Measurements from ENCODE around the gene RRM1. TPM values are rescaled to one million over a fixed set of nuclear protein-coding genes. Genes with fewer than 3 reads are reported as not detected.
"Not testable (repeated sequence)": the region's sequence is repeated elsewhere in the genome, so short reads cannot be mapped to it uniquely, and the experiment has no call there.

The RRM1 gene
- total RNA-seq, 1 experiment from 2014 or later = 88.8 TPM

GRCh38 chr11:4167758-4168157 lies 73.2 kb downstream of the RRM1 start (continued):
- TF ChIP-seq PRDM15 (CRISPR knock-in tag; IDR thresholded peaks at IDR 0.05) (no peak), E2F5 (CRISPR knock-in tag; IDR thresholded peaks at IDR 0.05) (no peak), NFE2L1 (CRISPR knock-in tag; IDR thresholded peaks at IDR 0.05) (no peak)

GRCh38 chr11:4175620-4176350 lies 81.2 kb downstream of the RRM1 start:
- peak; percentile 72 for DNase-seq (ENCODE audit: low spot score)
- H3K27ac Mint-ChIP-seq; ATAC-seq; H3K9me3 Mint-ChIP-seq; H3K36me3 Mint-ChIP-seq; H3K4me1 Mint-ChIP-seq; H3K27me3 Mint-ChIP-seq (ENCODE audit: low read depth); POLR2A ChIA-PET: not testable (repeated sequence)
- peak overlapping the region; percentile 83 for H3K4me3 Mint-ChIP-seq
- CTCF ChIA-PET = interaction anchor here (0.7 to 1.4 kb wide), 2 partner anchors 11 to 326 kb away, joined by 3 to 10 read pairs; no protein-coding TSS in a partner anchor

- ChIA-PET POLR2A (no interaction called here), CTCF (interaction anchor here (0.9 to 2.4 kb wide), 2 partner anchors 8 to 373 kb away, joined by 4 to 9 read pairs; no protein-coding TSS in a partner anchor)
- ATAC-seq (no peak), DNase-seq (ENCODE audit: low spot score) (no peak)
- Mint-ChIP-seq H3K27ac (no peak overlapping the region), H3K9me3 (peaks cover 9% of the 10 kb centered on the region), H3K27me3 (ENCODE audit: low read depth) (no peaks in the 10 kb centered on the region; the same call in 1 of the 2 replicates), H3K4me3 (no peak overlapping the region), H3K4me1 (peaks cover 6% of the 10 kb centered on the region), H3K36me3 (no peaks in the 10 kb centered on the region)
- no peak for TF ChIP-seq GABPB1 (CRISPR knock-in tag; IDR thresholded peaks at IDR 0.05)
- TF ChIP-seq FOXK1 (CRISPR knock-in tag; IDR thresholded peaks at IDR 0.05) = no peak
- no peak for TF ChIP-seq CREB1 (CRISPR knock-in tag; IDR thresholded peaks at IDR 0.05)
- TF ChIP-seq IRF1 (CRISPR knock-in tag; IDR thresholded peaks at IDR 0.05) = no peak
- no peak for TF ChIP-seq ZSCAN18 (CRISPR knock-in tag; IDR thresholded peaks at IDR 0.05)
Measured at GRCh38 chr11:4178813-4179662, 84.4 kb downstream of the RRM1 start.

- ChIA-PET POLR2A (no interaction called here), CTCF (no interaction called here)
- no peak for DNase-seq (ENCODE audit: low spot score)
- Mint-ChIP-seq H3K4me1 (peaks cover 6% of the 10 kb centered on the region), H3K36me3 (no peaks in the 10 kb centered on the region), H3K27me3 (ENCODE audit: low read depth) (no peaks in the 10 kb centered on the region; the same call in 1 of the 2 replicates), H3K4me3 (no peak overlapping the region), H3K9me3 (peaks cover 9% of the 10 kb centered on the region), H3K27ac (no peak overlapping the region)
- ATAC-seq = no peak
- TF ChIP-seq NFYB (CRISPR knock-in tag; conservative IDR thresholded peaks at IDR 0.05; ENCODE audit: low read depth) (no peak), ATF3 (CRISPR knock-in tag; conservative IDR thresholded peaks at IDR 0.05) (no peak), STAT6 (CRISPR knock-in tag; conservative IDR thresholded peaks at IDR 0.05; ENCODE audit: low read depth) (no peak), MYBL2 (CRISPR knock-in tag; IDR thresholded peaks at IDR 0.05) (no peak), RORB (CRISPR knock-in tag; IDR thresholded peaks at IDR 0.05) (no peak), RELA (CRISPR knock-in tag; IDR thresholded peaks at IDR 0.05; ENCODE audit: borderline replicate concordance) (no peak), FOXP1 (CRISPR knock-in tag; IDR thresholded peaks at IDR 0.05; ENCODE audit: borderline replicate concordance) (no peak), CBFB (CRISPR knock-in tag; IDR thresholded peaks at IDR 0.05; ENCODE audit: low read depth) (no peak), SOX15 (CRISPR knock-in tag; IDR thresholded peaks at IDR 0.05) (no peak)
Measured at GRCh38 chr11:4180441-4181183, 86.0 kb downstream of the RRM1 start.

Data from WTC11 (cell line).